Measurements from ENCODE around the gene DNMBP.

DNMBP gene

GRCh38 chr10:100007231-100008141 is 2.3 kb downstream of the DNMBP start:
- no peak for TF ChIP-seq CTCF (IDR thresholded peaks at IDR 0.05; ENCODE audit: low read length, missing control alignments)
- H3K4me3 ChIP-seq (replicated peaks; ENCODE audit: low read depth, low read length), result peak overlapping the region; percentile 98
- DNase-seq (ENCODE audit: low read depth), result no peak

GRCh38 chr10:100006243-100006886 is 3.4 kb downstream of the DNMBP start:
- H3K4me3 ChIP-seq (replicated peaks; ENCODE audit: low read depth, low read length), result peak overlapping the region; percentile 98
- DNase-seq (ENCODE audit: low read depth), result peak; percentile 93

GRCh38 chr10:100004805-100005510 is 4.8 kb downstream of the DNMBP start:
- no peak for DNase-seq (ENCODE audit: low read depth)
- TF ChIP-seq CTCF (IDR thresholded peaks at IDR 0.05; ENCODE audit: low read length, missing control alignments), result no peak
- peak overlapping the region; percentile 17 for H3K4me3 ChIP-seq (replicated peaks; ENCODE audit: low read depth, low read length)

More at GRCh38 chr10:100006243-100006886, 3.4 kb downstream of the DNMBP start:
- TF ChIP-seq CTCF (IDR thresholded peaks at IDR 0.05; ENCODE audit: low read length, missing control alignments), result no peak

GRCh38 chr10:100000109-100000644 is 9.6 kb downstream of the DNMBP start:
- DNase-seq (ENCODE audit: low read depth), result no peak
- TF ChIP-seq CTCF (IDR thresholded peaks at IDR 0.05; ENCODE audit: low read length, missing control alignments), result no peak
- no peak overlapping the region for H3K4me3 ChIP-seq (replicated peaks; ENCODE audit: low read depth, low read length)

- DNase-seq (ENCODE audit: low read depth), result no peak
- TF ChIP-seq CTCF (IDR thresholded peaks at IDR 0.05; ENCODE audit: low read length, missing control alignments), result no peak
- H3K4me3 ChIP-seq (replicated peaks; ENCODE audit: low read depth, low read length), result no peak overlapping the region
Observed at GRCh38 chr10:99999319-100000108, 10.2 kb downstream of the DNMBP start.

GRCh38 chr10:99998889-99999288 is 10.9 kb downstream of the DNMBP start:
- DNase-seq (ENCODE audit: low read depth), result no peak
- no peak for TF ChIP-seq CTCF (IDR thresholded peaks at IDR 0.05; ENCODE audit: low read length, missing control alignments)
- no peak overlapping the region for H3K4me3 ChIP-seq (replicated peaks; ENCODE audit: low read depth, low read length)

All from fibroblast of pulmonary artery (primary cell).